ENCODE measurements around the gene SREK1.
"Not testable (repeated sequence)": the region's sequence is repeated elsewhere in the genome, so short reads cannot be mapped to it uniquely, and the experiment has no call there.

SREK1 gene

GRCh38 chr5:66222896-66223295 lies 78.8 kb downstream of the SREK1 start:
- DNase-seq = not testable (repeated sequence)

DNA sequence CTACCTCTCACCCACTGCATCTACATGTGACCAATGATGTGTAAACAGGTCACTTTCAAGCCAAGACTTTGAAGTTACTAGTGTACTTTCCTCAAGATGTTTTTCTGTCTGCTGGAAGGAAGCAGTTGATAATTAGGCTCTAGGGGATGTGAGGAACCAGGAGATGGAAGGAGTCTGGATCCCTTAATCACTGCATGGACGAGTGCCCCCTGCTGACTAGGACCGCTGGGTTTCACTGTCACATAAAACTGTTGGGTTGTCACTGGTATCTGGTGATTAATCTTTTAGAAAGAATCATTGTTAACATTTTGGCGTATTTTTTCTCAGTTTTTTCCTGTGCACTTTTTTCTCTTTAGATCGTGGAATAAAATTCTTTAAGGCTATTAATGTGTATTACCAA lies 79.5 kb downstream of the SREK1 start:
- DNase-seq = no peak

DNA sequence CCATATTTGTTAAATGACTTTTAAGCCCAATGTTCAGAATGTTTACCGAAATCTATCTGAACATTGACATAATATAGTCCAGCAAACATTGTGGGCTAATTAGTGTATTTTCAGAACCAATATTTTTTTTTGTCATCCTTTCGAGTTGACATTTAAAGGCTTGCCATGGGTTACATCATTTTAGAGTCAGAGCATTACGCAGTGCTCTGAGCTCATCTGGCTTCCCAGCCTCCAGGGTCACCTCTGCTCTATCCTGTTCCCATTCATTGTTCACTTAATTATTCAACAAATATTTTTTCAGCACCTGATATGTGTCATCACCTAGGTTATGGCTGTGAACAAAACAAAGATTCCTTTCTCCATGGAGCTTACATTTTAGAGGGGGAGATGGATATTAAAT lies 80.2 kb downstream of the SREK1 start:
- DNase-seq = no peak

DNA sequence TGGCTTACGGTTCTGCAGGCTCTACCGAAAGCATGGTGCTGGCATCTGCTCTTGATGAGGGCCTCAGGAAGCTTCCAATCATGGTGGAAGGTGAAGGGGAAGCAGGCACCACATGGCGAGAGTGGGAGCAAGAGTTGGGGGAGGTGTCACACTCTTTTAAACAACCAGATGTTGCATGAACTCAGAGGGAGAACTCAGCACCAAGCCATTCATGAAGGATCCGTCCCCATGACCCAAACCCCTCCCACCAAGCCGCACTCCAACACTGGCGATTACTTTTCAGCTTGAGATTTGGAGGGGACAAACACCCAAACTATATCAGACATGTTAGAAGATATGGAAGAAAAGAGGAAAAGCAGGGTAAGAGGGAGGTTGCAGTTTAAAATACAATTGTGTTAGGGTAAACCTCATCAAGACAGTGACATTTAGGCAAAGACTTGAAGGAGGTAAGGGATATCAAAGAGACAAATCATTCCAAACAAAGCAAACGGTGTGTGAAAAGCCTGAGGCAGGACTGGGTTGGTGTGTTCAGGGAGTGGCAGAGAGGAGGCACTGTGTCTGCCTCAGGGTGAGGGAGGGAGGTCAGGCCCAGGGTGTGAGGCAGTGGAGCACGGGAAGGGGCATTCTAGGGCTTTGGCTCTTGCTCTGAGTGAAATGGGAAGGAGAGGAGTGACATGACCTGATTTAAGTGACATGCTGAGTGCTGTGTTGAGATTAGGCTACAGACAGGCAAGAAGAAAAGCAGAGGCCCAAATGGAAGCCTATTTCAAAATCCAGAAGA lies 80.9 kb downstream of the SREK1 start:
- no peak for DNase-seq

- DNase-seq = no peak
These were observed 86.5 kb downstream of the SREK1 start for GRCh38 chr5:66230551-66230950.

DNA sequence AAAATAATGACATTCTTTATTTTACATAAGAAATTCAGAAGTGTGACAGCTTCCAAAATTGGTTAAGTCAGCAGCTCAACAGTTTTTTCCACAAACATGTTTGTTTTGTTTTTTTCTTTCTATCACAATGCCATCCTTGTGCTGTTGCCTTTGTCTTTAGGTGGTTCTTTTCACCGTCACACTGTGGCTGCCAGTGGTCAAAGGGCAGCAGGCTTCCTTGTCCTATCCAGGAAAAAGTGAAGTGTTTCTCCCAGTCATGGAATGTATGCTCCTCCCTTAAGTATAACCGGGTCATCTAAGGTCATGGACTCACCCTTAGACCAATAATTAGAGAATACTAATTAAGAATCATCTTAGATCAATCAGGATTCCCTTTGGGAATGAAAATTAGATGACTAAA lies 87.4 kb downstream of the SREK1 start:
- no peak for DNase-seq

- DNase-seq = no peak
These were observed 88.2 kb downstream of the SREK1 start for GRCh38 chr5:66232275-66232674.

DNA sequence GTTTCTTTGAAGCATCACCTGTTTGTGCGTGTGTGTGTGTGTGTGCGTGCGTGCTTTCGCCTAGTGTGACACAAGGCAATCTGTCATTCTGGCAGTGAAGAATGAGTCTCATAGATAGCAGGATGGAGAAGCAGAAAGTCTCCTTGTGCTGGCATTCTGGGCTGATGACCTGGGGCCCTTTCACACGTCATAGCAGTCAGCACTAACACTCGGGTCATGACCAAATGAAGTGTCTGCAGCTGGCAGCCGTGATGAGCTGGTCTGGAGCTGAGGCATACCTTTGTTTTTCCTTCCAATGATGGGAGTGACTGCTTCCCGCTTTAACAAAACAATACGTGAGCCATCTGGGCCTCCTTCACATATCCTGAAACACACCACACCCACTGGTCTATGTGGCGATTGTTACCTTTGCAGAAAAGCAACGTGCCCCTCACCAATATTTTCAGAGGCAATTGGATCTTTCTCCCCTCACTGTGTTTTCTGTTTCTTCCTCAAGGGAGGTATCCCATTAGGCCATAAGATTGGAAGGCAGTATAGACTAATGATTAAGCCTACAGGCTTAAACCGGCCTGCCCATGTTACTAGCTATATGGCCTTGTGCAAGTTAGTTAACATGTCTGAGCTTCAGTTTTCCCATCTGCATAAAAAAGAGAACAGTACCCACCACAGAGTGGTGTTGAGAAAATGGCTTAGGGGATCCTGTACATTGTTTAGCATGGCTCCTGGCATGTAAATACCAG lies 88.8 kb downstream of the SREK1 start:
- DNase-seq = no peak

Measured in activated CD8-positive, alpha-beta memory T cell treated with anti-CD3 and anti-CD28 coated beads, Interleukin-2, amount 50 U/mL, for 4 hours (primary cell).